Measurements from ENCODE around the gene ELF1.
"Not testable (repeated sequence)": the region's sequence is repeated elsewhere in the genome, so short reads cannot be mapped to it uniquely, and the experiment has no call there.

Gene ELF1

GRCh38 chr13:40922437-40923040 is 96.6 kb downstream of the ELF1 start:
- Histone ChIP-seq H2AFZ (ENCODE audit: low read depth, low read length, severe bottlenecking) (no peak overlapping the region), H3K79me2 (ENCODE audit: insufficient read depth, low read length) (peaks cover 14% of the 10 kb centered on the region), H3K4me3 (ENCODE audit: insufficient read depth, low read length, poor library complexity, severe bottlenecking) (no peak overlapping the region), H3F3A (ENCODE audit: insufficient read depth) (peaks cover 44% of the 10 kb centered on the region), H3K9ac (ENCODE audit: low read length) (no peak overlapping the region), H4K20me1 (ENCODE audit: low read depth, low read length) (no peaks in the 10 kb centered on the region), H3K36me3 (ENCODE audit: low read length) (no peaks in the 10 kb centered on the region), H3K9me3 (ENCODE audit: insufficient read depth, low read length) (no peaks in the 10 kb centered on the region), H3K27me3 (ENCODE audit: low read length) (no peaks in the 10 kb centered on the region), H3K4me2 (ENCODE audit: low read depth, low read length, poor library complexity, severe bottlenecking) (no peak overlapping the region), H3K9me2 (replicated peaks; ENCODE audit: insufficient read depth, low read length) (no peaks in the 10 kb centered on the region), H3K27ac (ENCODE audit: low read depth, low read length) (peak overlapping the region; percentile 22; the same call in 1 of the 2 replicates)
- TF ChIP-seq EZH2phosphoT487 (conservative IDR thresholded peaks at IDR 0.05; ENCODE audit: low read length) (no peak), CTCF (IDR thresholded peaks at IDR 0.05; ENCODE audit: insufficient read depth, low read length, poor library complexity, severe bottlenecking) (no peak)

GRCh38 chr13:40920826-40921225 is 98.3 kb downstream of the ELF1 start:
- Histone ChIP-seq H3F3A (ENCODE audit: insufficient read depth) (peaks cover 34% of the 10 kb centered on the region), H3K4me2 (ENCODE audit: low read depth, low read length, poor library complexity, severe bottlenecking) (peak overlapping the region; percentile 98), H3K9ac (ENCODE audit: low read length) (peak overlapping the region; percentile 64), H3K36me3 (ENCODE audit: low read length) (no peaks in the 10 kb centered on the region), H4K20me1 (ENCODE audit: low read depth, low read length) (no peaks in the 10 kb centered on the region), H2AFZ (ENCODE audit: low read depth, low read length, severe bottlenecking) (peak overlapping the region; percentile 89), H3K27me3 (ENCODE audit: low read length) (no peaks in the 10 kb centered on the region), H3K9me2 (replicated peaks; ENCODE audit: insufficient read depth, low read length) (no peaks in the 10 kb centered on the region), H3K27ac (ENCODE audit: low read depth, low read length) (peak overlapping the region; percentile 52), H3K4me3 (ENCODE audit: insufficient read depth, low read length, poor library complexity, severe bottlenecking) (peak overlapping the region; percentile 81), H3K79me2 (ENCODE audit: insufficient read depth, low read length) (peaks cover 14% of the 10 kb centered on the region), H3K9me3 (ENCODE audit: insufficient read depth, low read length) (no peaks in the 10 kb centered on the region)
- no peak for TF ChIP-seq CTCF (IDR thresholded peaks at IDR 0.05; ENCODE audit: insufficient read depth, low read length, poor library complexity, severe bottlenecking)

GRCh38 chr13:40919901-40920300 is 99.2 kb downstream of the ELF1 start:
- H3K36me3 ChIP-seq (ENCODE audit: low read length); H3K27ac ChIP-seq (ENCODE audit: low read depth, low read length); H3K9ac ChIP-seq (ENCODE audit: low read length); H3K4me3 ChIP-seq (ENCODE audit: insufficient read depth, low read length, poor library complexity, severe bottlenecking); H4K20me1 ChIP-seq (ENCODE audit: low read depth, low read length); H2AFZ ChIP-seq (ENCODE audit: low read depth, low read length, severe bottlenecking); H3K9me2 ChIP-seq (replicated peaks; ENCODE audit: insufficient read depth, low read length); H3K9me3 ChIP-seq (ENCODE audit: insufficient read depth, low read length); H3K27me3 ChIP-seq (ENCODE audit: low read length): not testable (repeated sequence)
- Histone ChIP-seq H3K79me2 (ENCODE audit: insufficient read depth, low read length) (peaks cover 14% of the 10 kb centered on the region), H3K4me2 (ENCODE audit: low read depth, low read length, poor library complexity, severe bottlenecking) (peak overlapping the region; percentile 98), H3F3A (ENCODE audit: insufficient read depth) (peaks cover 25% of the 10 kb centered on the region)

- peaks cover 1% of the 10 kb centered on the region; the same call in 1 of the 2 replicates for H3K36me3 ChIP-seq (ENCODE audit: low read length)
- no peak overlapping the region for H3K4me3 ChIP-seq (ENCODE audit: insufficient read depth, low read length, poor library complexity, severe bottlenecking)
- no peak overlapping the region for H3K9ac ChIP-seq (ENCODE audit: low read length)
- H4K20me1 ChIP-seq (ENCODE audit: low read depth, low read length): no peaks in the 10 kb centered on the region
- TF ChIP-seq EZH2phosphoT487 (conservative IDR thresholded peaks at IDR 0.05; ENCODE audit: low read length) (no peak), CTCF (IDR thresholded peaks at IDR 0.05; ENCODE audit: insufficient read depth, low read length, poor library complexity, severe bottlenecking) (no peak)
- H3K9me2 ChIP-seq (replicated peaks; ENCODE audit: insufficient read depth, low read length): no peaks in the 10 kb centered on the region
- H3K27me3 ChIP-seq (ENCODE audit: low read length): no peaks in the 10 kb centered on the region
- no peaks in the 10 kb centered on the region for H3F3A ChIP-seq (ENCODE audit: insufficient read depth)
- H3K79me2 ChIP-seq (ENCODE audit: insufficient read depth, low read length): peaks cover 14% of the 10 kb centered on the region
- no peak overlapping the region for H3K27ac ChIP-seq (ENCODE audit: low read depth, low read length)
- no peaks in the 10 kb centered on the region for H3K9me3 ChIP-seq (ENCODE audit: insufficient read depth, low read length)
- H2AFZ ChIP-seq (ENCODE audit: low read depth, low read length, severe bottlenecking): no peak overlapping the region
- H3K4me2 ChIP-seq (ENCODE audit: low read depth, low read length, poor library complexity, severe bottlenecking): no peak overlapping the region
Observed at GRCh38 chr13:40916207-40916998, 102.7 kb downstream of the ELF1 start.

- not testable (repeated sequence) for H4K20me1 ChIP-seq (ENCODE audit: low read depth, low read length); H3K27me3 ChIP-seq (ENCODE audit: low read length); H3F3A ChIP-seq (ENCODE audit: insufficient read depth); H3K79me2 ChIP-seq (ENCODE audit: insufficient read depth, low read length); H3K9me3 ChIP-seq (ENCODE audit: insufficient read depth, low read length); H3K4me2 ChIP-seq (ENCODE audit: low read depth, low read length, poor library complexity, severe bottlenecking); H3K9ac ChIP-seq (ENCODE audit: low read length); H3K9me2 ChIP-seq (replicated peaks; ENCODE audit: insufficient read depth, low read length); H2AFZ ChIP-seq (ENCODE audit: low read depth, low read length, severe bottlenecking); H3K4me3 ChIP-seq (ENCODE audit: insufficient read depth, low read length, poor library complexity, severe bottlenecking); H3K27ac ChIP-seq (ENCODE audit: low read depth, low read length); H3K36me3 ChIP-seq (ENCODE audit: low read length)
Observed at GRCh38 chr13:40914863-40915262, 104.3 kb downstream of the ELF1 start.

Data from SU-DHL-6 (cell line).